Activated CD8-positive, alpha-beta memory T cell treated with anti-CD3 and anti-CD28 coated beads, Interleukin-2, amount 10 ng/mL, durations not matched to agents 7 days and 5 days (primary cell): ENCODE data around the gene VPS8. TPM values are rescaled to one million over a fixed set of nuclear protein-coding genes. Genes with fewer than 3 reads are reported as not detected.
"Not testable (repeated sequence)": the region's sequence is repeated elsewhere in the genome, so short reads cannot be mapped to it uniquely, and the experiment has no call there.

Experiments used
- ATAC-seq: fragments of 150-1000 bp; cut with Tn5 transposase; one replicate; pipeline ENCODE4 v1.10.0; 2021; ENCODE audit warnings: moderate library complexity
- CTCF ChIA-PET: fragments of 350-600 bp; sonication (Branson Sonifier 250); formaldehyde crosslinking; loops from one replicate; lab custom pipeline; 2021; ENCODE audit warnings: antibody characterized with exemption; lab: Charles Lee
- DNase-seq: peaks from one replicate; pipeline ENCODE4 v3.0.0-alpha.2; 2020
- H3K27ac Mint-ChIP-seq: one replicate; pipeline ENCODE4 v1.8.0; 2021; ENCODE audit warnings: mild to moderate bottlenecking, mixed read lengths
- H3K27me3 Mint-ChIP-seq: one replicate; pipeline ENCODE4 v1.8.0; 2021; ENCODE audit warnings: mixed read lengths
- H3K36me3 Mint-ChIP-seq: one replicate; pipeline ENCODE4 v1.8.0; 2021; ENCODE audit warnings: mild to moderate bottlenecking, mixed read lengths
- H3K4me1 Mint-ChIP-seq: one replicate; pipeline ENCODE4 v1.8.0; 2021; ENCODE audit warnings: mixed read lengths
- H3K4me3 Mint-ChIP-seq: one replicate; pipeline ENCODE4 v1.8.0; 2021; ENCODE audit warnings: mild to moderate bottlenecking, moderate library complexity, mixed read lengths
- H3K9me3 Mint-ChIP-seq: one replicate; pipeline ENCODE4 v1.8.0; 2022; ENCODE audit warnings: low read depth, mixed read lengths
- total RNA-seq, 2 experiments: library from RNA; stranded (reverse); gene quantifications; one replicate each; pipeline ENCODE4 v1.2.3, GENCODE V29; 2021

Gene VPS8
- total RNA-seq, 2 experiments from 2014 or later, result 43.2 to 71.7 TPM

GRCh38 chr3:184937611-184938010 lies 125.6 kb downstream of the VPS8 start:
- DNase-seq (no peak), ATAC-seq (no peak)
- Mint-ChIP-seq H3K4me3 (no peak overlapping the region), H3K36me3 (peaks cover 14% of the 10 kb centered on the region), H3K9me3 (no peaks in the 10 kb centered on the region), H3K27ac (no peak overlapping the region), H3K4me1 (no peaks in the 10 kb centered on the region), H3K27me3 (no peaks in the 10 kb centered on the region)
- CTCF ChIA-PET, result no interaction called here

GRCh38 chr3:184941408-184941807 lies 129.4 kb downstream of the VPS8 start:
- Mint-ChIP-seq H3K9me3 (no peaks in the 10 kb centered on the region), H3K27ac (no peak overlapping the region), H3K27me3 (no peaks in the 10 kb centered on the region), H3K36me3 (peaks cover 8% of the 10 kb centered on the region), H3K4me1 (no peaks in the 10 kb centered on the region), H3K4me3 (no peak overlapping the region)
- DNase-seq, result no peak
- no peak for ATAC-seq
- CTCF ChIA-PET, result interaction anchor here (0.7 kb wide), 1 partner anchor 1899 kb away, joined by 3 read pairs; no protein-coding TSS in a partner anchor

GRCh38 chr3:184942735-184943134 lies 130.8 kb downstream of the VPS8 start:
- no peak for DNase-seq
- no peaks in the 10 kb centered on the region for H3K4me1 Mint-ChIP-seq
- no peaks in the 10 kb centered on the region for H3K9me3 Mint-ChIP-seq
- H3K27me3 Mint-ChIP-seq, result no peaks in the 10 kb centered on the region
- CTCF ChIA-PET, result no interaction called here
- peaks cover 6% of the 10 kb centered on the region for H3K36me3 Mint-ChIP-seq
- ATAC-seq, result no peak
- no peak overlapping the region for H3K4me3 Mint-ChIP-seq
- no peak overlapping the region for H3K27ac Mint-ChIP-seq

GRCh38 chr3:184944241-184944640 lies 132.3 kb downstream of the VPS8 start:
- CTCF ChIA-PET, result no interaction called here
- DNase-seq (no peak), ATAC-seq (no peak)
- H3K4me3 Mint-ChIP-seq, result no peak overlapping the region
- no peaks in the 10 kb centered on the region for H3K4me1 Mint-ChIP-seq
- H3K27ac Mint-ChIP-seq, result no peak overlapping the region
- H3K36me3 Mint-ChIP-seq, result peaks cover 6% of the 10 kb centered on the region
- H3K9me3 Mint-ChIP-seq, result no peaks in the 10 kb centered on the region
- no peaks in the 10 kb centered on the region for H3K27me3 Mint-ChIP-seq

- Mint-ChIP-seq H3K4me1 (no peaks in the 10 kb centered on the region), H3K9me3 (no peaks in the 10 kb centered on the region), H3K4me3 (no peak overlapping the region), H3K36me3 (peaks cover 12% of the 10 kb centered on the region), H3K27ac (no peak overlapping the region), H3K27me3 (no peaks in the 10 kb centered on the region)
- no peak for DNase-seq
- no peak for ATAC-seq
- CTCF ChIA-PET, result no interaction called here
Measured at GRCh38 chr3:184945886-184946625, 134.1 kb downstream of the VPS8 start.

- Mint-ChIP-seq H3K4me1 (no peaks in the 10 kb centered on the region), H3K27ac (no peak overlapping the region), H3K27me3 (no peaks in the 10 kb centered on the region), H3K4me3 (no peak overlapping the region), H3K36me3 (peaks cover 12% of the 10 kb centered on the region), H3K9me3 (no peaks in the 10 kb centered on the region)
- CTCF ChIA-PET, result interaction anchor here (0.6 kb wide), 1 partner anchor 172 kb away, joined by 5 read pairs; no protein-coding TSS in a partner anchor
- no peak for ATAC-seq
- no peak for DNase-seq
Measured at GRCh38 chr3:184946917-184947316, 135.0 kb downstream of the VPS8 start.

GRCh38 chr3:184949251-184949965 lies 137.4 kb downstream of the VPS8 start:
- CTCF ChIA-PET, result no interaction called here
- no peak overlapping the region for H3K27ac Mint-ChIP-seq
- no peak overlapping the region for H3K4me3 Mint-ChIP-seq
- H3K9me3 Mint-ChIP-seq, result no peaks in the 10 kb centered on the region
- peaks cover 12% of the 10 kb centered on the region for H3K36me3 Mint-ChIP-seq
- no peaks in the 10 kb centered on the region for H3K27me3 Mint-ChIP-seq
- ATAC-seq (no peak), DNase-seq (no peak)
- H3K4me1 Mint-ChIP-seq, result peaks cover 7% of the 10 kb centered on the region

- DNase-seq, CTCF ChIA-PET, H3K4me3 Mint-ChIP-seq, ATAC-seq, H3K27me3 Mint-ChIP-seq, H3K27ac Mint-ChIP-seq, H3K4me1 Mint-ChIP-seq, H3K9me3 Mint-ChIP-seq: not testable (repeated sequence)
- peaks cover 10% of the 10 kb centered on the region for H3K36me3 Mint-ChIP-seq
Measured at GRCh38 chr3:184950816-184951215, 138.8 kb downstream of the VPS8 start.

- Mint-ChIP-seq H3K4me1 (peaks cover 7% of the 10 kb centered on the region), H3K4me3 (no peak overlapping the region), H3K9me3 (no peaks in the 10 kb centered on the region), H3K27me3 (no peaks in the 10 kb centered on the region), H3K27ac (no peak overlapping the region), H3K36me3 (peaks cover 12% of the 10 kb centered on the region)
- CTCF ChIA-PET, result no interaction called here
- ATAC-seq, result no peak
- no peak for DNase-seq
Measured at GRCh38 chr3:184952671-184953070, 140.7 kb downstream of the VPS8 start.

- H3K27ac Mint-ChIP-seq, result no peak overlapping the region
- no peak for DNase-seq
Measured at GRCh38 chr3:184953401-184953800, 141.4 kb downstream of the VPS8 start.

GRCh38 chr3:184954251-184954650 lies 142.3 kb downstream of the VPS8 start:
- Mint-ChIP-seq H3K4me3 (no peak overlapping the region), H3K36me3 (peaks cover 19% of the 10 kb centered on the region), H3K27ac (no peak overlapping the region), H3K27me3 (no peaks in the 10 kb centered on the region), H3K4me1 (peaks cover 7% of the 10 kb centered on the region), H3K9me3 (no peaks in the 10 kb centered on the region)
- ATAC-seq (no peak), DNase-seq (no peak)
- CTCF ChIA-PET, result interaction anchor here (0.5 kb wide), 1 partner anchor 1059 kb away, joined by 3 read pairs; no protein-coding TSS in a partner anchor

More at GRCh38 chr3:184953401-184953800, 141.4 kb downstream of the VPS8 start:
- no peak for ATAC-seq
- Mint-ChIP-seq H3K4me1 (peaks cover 7% of the 10 kb centered on the region), H3K27me3 (no peaks in the 10 kb centered on the region), H3K4me3 (no peak overlapping the region), H3K9me3 (no peaks in the 10 kb centered on the region), H3K36me3 (peaks cover 18% of the 10 kb centered on the region)
- CTCF ChIA-PET, result no interaction called here

- H3K36me3 Mint-ChIP-seq, result peaks cover 15% of the 10 kb centered on the region
- CTCF ChIA-PET, H3K27ac Mint-ChIP-seq, ATAC-seq, H3K4me3 Mint-ChIP-seq, H3K27me3 Mint-ChIP-seq, H3K4me1 Mint-ChIP-seq, DNase-seq, H3K9me3 Mint-ChIP-seq: not testable (repeated sequence)
Measured at GRCh38 chr3:184954851-184955250, 142.9 kb downstream of the VPS8 start.

GRCh38 chr3:184965639-184966430 lies 153.9 kb downstream of the VPS8 start:
- H3K9me3 Mint-ChIP-seq, result no peaks in the 10 kb centered on the region
- ATAC-seq (no peak), DNase-seq (no peak)
- no peaks in the 10 kb centered on the region for H3K27me3 Mint-ChIP-seq
- peaks cover 34% of the 10 kb centered on the region for H3K36me3 Mint-ChIP-seq
- CTCF ChIA-PET, result no interaction called here
- H3K27ac Mint-ChIP-seq, result no peak overlapping the region
- H3K4me1 Mint-ChIP-seq, result peaks cover 11% of the 10 kb centered on the region
- no peak overlapping the region for H3K4me3 Mint-ChIP-seq
